ENCODE results near the gene SEC62. TPM values are rescaled to one million over a fixed set of nuclear protein-coding genes. Genes with fewer than 3 reads are reported as not detected.
A peak's percentile ranks its signal among the peaks of the same experiment; 100 is the strongest.

SEC62 gene
- total RNA-seq, 2 donors from 2014 or later = 85.7 to 87.4 TPM

DNA sequence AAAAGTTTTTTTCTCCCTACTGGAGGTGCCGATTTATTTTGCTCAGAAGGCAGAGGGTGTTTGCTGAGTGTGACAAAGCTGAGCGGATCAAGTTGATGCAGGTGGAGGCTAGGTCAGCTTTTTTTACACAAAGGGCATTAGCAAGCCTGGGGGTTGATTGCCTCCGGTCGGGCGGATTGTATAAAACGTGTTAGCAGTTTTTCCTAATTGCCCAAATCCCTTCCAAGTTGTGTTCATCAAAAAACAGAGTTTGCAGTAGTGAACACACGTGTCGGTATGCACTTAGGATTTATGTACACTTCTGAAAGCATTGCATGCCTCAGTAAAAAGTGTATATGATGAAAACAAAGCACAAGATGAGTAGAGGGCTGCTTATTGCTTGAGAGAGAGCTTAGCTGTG lies 73.8 kb downstream of the SEC62 start:
- H3K36me3 Mint-ChIP-seq (ENCODE audit: low read depth) = no peaks in the 10 kb centered on the region
- H3K9me3 ChIP-seq (ENCODE audit: control insufficient read depth, low read length, poor library complexity, severe bottlenecking) = no peaks in the 10 kb centered on the region
- no peak for DNase-seq
- no peak overlapping the region for H3K4me3 Mint-ChIP-seq
- H3K27me3 Mint-ChIP-seq = no peaks in the 10 kb centered on the region
- peaks cover 15% of the 10 kb centered on the region for H3K4me1 Mint-ChIP-seq
- no peak overlapping the region for H3K27ac Mint-ChIP-seq
- ATAC-seq = no peak

DNA sequence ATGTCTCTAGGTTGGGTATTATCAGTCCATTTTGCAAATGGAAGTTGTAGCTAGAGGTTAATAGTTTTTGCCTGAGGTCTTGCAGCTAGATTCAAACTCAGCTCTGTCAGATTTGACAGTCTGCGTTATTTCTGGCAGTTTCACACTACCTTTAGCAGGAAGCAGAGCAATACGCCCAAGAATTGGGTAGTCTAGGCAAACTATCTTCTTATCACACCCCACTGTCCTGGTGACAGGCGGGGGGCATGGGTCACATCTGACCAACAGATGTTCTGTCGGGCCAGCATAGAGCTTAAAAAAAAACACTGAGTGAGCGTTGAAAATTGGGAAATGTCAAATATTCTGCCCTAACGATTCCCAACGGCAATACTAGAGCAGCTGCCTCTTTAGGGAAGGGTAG lies 76.9 kb downstream of the SEC62 start:
- Mint-ChIP-seq H3K27ac (no peak overlapping the region), H3K36me3 (ENCODE audit: low read depth) (no peaks in the 10 kb centered on the region)
- ATAC-seq = no peak

DNA sequence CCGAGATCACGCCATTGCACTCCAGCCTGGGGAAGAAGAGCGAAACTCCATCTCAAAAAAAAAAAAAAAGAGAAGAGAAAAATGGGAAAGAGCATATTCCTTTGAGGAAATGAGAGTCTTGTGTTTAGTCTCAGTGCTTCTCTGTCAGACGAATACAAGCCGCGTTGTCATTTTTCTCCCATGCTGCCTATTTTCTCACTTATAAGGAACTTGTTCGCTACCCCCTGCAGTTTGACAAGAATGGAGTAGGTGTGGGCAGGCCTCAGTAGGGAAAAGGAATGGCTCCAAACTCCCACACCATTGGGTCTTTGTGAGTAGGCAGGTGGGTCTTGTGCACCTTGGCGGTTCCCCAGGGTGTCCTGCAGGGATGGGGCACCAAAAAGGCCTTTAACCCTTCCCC lies 77.7 kb downstream of the SEC62 start:
- Mint-ChIP-seq H3K27ac (no peak overlapping the region), H3K4me1 (peaks cover 13% of the 10 kb centered on the region), H3K36me3 (ENCODE audit: low read depth) (no peaks in the 10 kb centered on the region), H3K4me3 (no peak overlapping the region), H3K27me3 (no peaks in the 10 kb centered on the region)
- ATAC-seq (no peak), DNase-seq (no peak)
- H3K9me3 ChIP-seq (ENCODE audit: control insufficient read depth, low read length, poor library complexity, severe bottlenecking) = no peaks in the 10 kb centered on the region

More for the DNA sequence above, 76.9 kb downstream of the SEC62 start:
- Mint-ChIP-seq H3K4me3 (no peak overlapping the region), H3K4me1 (peaks cover 13% of the 10 kb centered on the region), H3K27me3 (no peaks in the 10 kb centered on the region)
- no peaks in the 10 kb centered on the region for H3K9me3 ChIP-seq (ENCODE audit: control insufficient read depth, low read length, poor library complexity, severe bottlenecking)
- no peak for DNase-seq

DNA sequence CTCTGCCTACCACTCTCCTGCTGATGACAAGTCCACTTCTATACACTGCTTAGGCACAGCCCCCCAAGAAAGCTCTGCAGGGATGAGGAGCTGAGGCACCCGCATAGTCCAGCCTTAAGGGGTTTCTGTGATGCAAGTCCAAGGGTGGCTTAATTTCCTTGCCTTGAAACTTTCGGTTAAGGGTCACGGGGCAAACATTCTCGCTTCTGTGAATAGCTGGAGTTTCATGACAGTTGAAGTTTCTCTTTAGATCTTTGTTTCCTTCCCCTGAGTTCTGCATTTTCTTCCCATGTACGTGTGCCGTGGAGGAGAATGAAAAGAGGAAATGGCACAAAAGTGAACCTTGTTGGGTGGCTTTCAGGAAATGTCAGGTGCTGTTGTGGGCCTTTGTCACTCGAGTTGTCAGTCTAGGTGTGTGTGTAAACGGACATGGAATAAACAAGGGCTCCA lies 78.2 kb downstream of the SEC62 start:
- peak; percentile 58 for ATAC-seq
- no peak overlapping the region for H3K4me3 Mint-ChIP-seq

DNA sequence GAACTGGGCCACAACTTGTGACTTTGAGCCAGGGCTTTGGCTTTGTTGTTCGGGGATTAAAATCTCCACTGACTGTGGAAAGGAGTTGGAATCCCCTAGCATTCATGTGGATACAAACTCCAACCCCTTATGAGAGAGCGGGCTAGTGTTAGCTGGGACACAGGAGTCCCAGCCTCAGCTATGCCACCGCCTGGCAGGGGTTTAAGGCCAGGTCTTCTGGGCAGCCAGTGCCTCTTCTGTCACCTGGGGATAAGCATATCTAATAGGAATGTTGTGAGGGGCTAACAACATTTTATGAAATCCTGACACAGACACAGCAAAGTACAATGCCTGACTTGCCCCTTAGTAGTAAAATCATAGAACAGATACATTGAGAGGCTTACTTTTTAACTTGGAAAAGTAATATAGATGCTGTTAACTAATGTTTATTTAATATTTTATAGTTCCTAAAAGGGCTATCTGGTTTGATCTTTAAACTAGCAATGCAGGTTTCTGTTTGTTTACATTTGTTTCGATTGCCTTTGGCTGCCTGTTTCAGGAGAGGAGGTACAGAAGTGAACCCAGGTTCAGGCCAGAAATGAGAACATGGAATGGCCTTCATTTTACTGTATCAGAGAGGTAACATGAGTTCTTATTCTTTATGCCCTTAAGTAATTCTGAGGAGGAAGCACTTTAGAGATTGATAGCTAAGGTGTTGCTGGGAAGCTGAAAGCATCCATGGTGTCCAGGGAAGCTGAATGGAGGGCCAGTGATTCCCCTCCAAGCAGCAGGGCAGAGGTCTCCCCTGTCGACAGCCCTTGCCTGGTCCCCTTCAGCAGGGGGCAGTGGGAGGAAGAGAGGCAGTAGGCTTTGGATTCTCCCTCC lies 79.9 kb downstream of the SEC62 start:
- DNase-seq (no peak), ATAC-seq (no peak)
- no peaks in the 10 kb centered on the region for H3K9me3 ChIP-seq (ENCODE audit: control insufficient read depth, low read length, poor library complexity, severe bottlenecking)
- no peak overlapping the region for H3K4me3 Mint-ChIP-seq
- H3K36me3 Mint-ChIP-seq (ENCODE audit: low read depth) = no peaks in the 10 kb centered on the region
- H3K27ac Mint-ChIP-seq = no peak overlapping the region
- H3K4me1 Mint-ChIP-seq = peaks cover 8% of the 10 kb centered on the region
- H3K27me3 Mint-ChIP-seq = no peaks in the 10 kb centered on the region

More for the DNA sequence above, 78.2 kb downstream of the SEC62 start:
- Mint-ChIP-seq H3K27ac (no peak overlapping the region), H3K36me3 (ENCODE audit: low read depth) (no peaks in the 10 kb centered on the region), H3K4me1 (peaks cover 13% of the 10 kb centered on the region), H3K27me3 (no peaks in the 10 kb centered on the region)
- H3K9me3 ChIP-seq (ENCODE audit: control insufficient read depth, low read length, poor library complexity, severe bottlenecking) = no peaks in the 10 kb centered on the region
- no peak for DNase-seq

DNA sequence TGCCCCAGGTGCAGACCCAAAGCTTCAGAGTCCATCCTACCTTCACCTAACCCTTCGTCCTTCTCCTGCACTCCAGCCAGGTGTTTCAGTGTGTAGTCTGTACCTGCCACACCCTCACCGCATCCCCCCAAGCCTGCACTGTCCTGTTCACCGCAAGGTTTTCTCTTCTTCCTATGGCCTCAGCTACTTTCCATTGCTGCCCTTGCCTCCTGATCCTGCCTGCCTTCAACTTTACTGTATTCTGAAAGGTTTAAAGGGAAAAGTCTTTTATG lies 80.5 kb downstream of the SEC62 start:
- Mint-ChIP-seq H3K4me1 (peaks cover 8% of the 10 kb centered on the region), H3K36me3 (ENCODE audit: low read depth) (no peaks in the 10 kb centered on the region), H3K4me3 (no peak overlapping the region), H3K27ac (no peak overlapping the region), H3K27me3 (no peaks in the 10 kb centered on the region)
- DNase-seq (no peak), ATAC-seq (no peak)
- no peaks in the 10 kb centered on the region for H3K9me3 ChIP-seq (ENCODE audit: control insufficient read depth, low read length, poor library complexity, severe bottlenecking)

Other genes starting within 250 kb of the SEC62 start
- gene TERC, start 201.7 kb upstream of the SEC62 start, total RNA-seq = 10 to 100 TPM in 1 of 2 donors, 1 to 10 TPM in 1; 6.0 to 11.0 TPM
- not detected for gene ACTRT3, start 197.2 kb upstream of the SEC62 start, total RNA-seq
- gene MYNN, start 193.4 kb upstream of the SEC62 start, total RNA-seq = 10 to 100 TPM; 21.0 to 21.2 TPM
- gene LRRIQ4, start 153.9 kb upstream of the SEC62 start, total RNA-seq = not detected
- gene LRRC34, start 153.9 kb upstream of the SEC62 start, total RNA-seq = under 1 TPM; 0.77 to 0.78 TPM
- gene LRRC31, start 96.9 kb upstream of the SEC62 start, total RNA-seq = not detected
- gene SAMD7, start 55.2 kb upstream of the SEC62 start, total RNA-seq = not detected
- gene GPR160, start 71.2 kb downstream of the SEC62 start, total RNA-seq = 1 to 10 TPM; 2.3 to 4.5 TPM
- gene PHC3, start 214.9 kb downstream of the SEC62 start, total RNA-seq = 100 to 1,000 TPM; 124 to 134 TPM

Data from T-helper 17 cell (primary cell).